ENCODE data around the gene KAT8.

GRCh38 chr16:31082368-31083045 lies 35.0 kb upstream of the KAT8 start:
- no peak for TF ChIP-seq CTCF (IDR thresholded peaks at IDR 0.05)
- TF ChIP-seq POLR2A (IDR thresholded peaks at IDR 0.05): no peak
